CMK (cell line): ENCODE results near the gene DPP10.
"Not testable (repeated sequence)": the region's sequence is repeated elsewhere in the genome, so short reads cannot be mapped to it uniquely, and the experiment has no call there.

Experiments used
- DNase-seq: peaks from one replicate; pipeline ENCODE4 v3.0.0-alpha.2; 2010; ENCODE audit warnings: low read depth

DPP10 gene

GRCh38 chr2:114724454-114724853 is 282.0 kb downstream of the DPP10 start:
- DNase-seq: no peak

- no peak for DNase-seq
Measured at GRCh38 chr2:114727012-114727411, 284.6 kb downstream of the DPP10 start.

- DNase-seq: no peak
Measured at GRCh38 chr2:114728372-114728771, 285.9 kb downstream of the DPP10 start.

- DNase-seq: no peak
Measured at GRCh38 chr2:114729026-114729425, 286.6 kb downstream of the DPP10 start.

GRCh38 chr2:114735126-114735525 is 292.7 kb downstream of the DPP10 start:
- no peak for DNase-seq

GRCh38 chr2:114742245-114742644 is 299.8 kb downstream of the DPP10 start:
- no peak for DNase-seq

- no peak for DNase-seq
Measured at GRCh38 chr2:114745700-114746099, 303.3 kb downstream of the DPP10 start.

GRCh38 chr2:114748175-114748574 is 305.7 kb downstream of the DPP10 start:
- DNase-seq: not testable (repeated sequence)

GRCh38 chr2:114752425-114752824 is 310.0 kb downstream of the DPP10 start:
- no peak for DNase-seq

- DNase-seq: no peak
Measured at GRCh38 chr2:114753145-114753544, 310.7 kb downstream of the DPP10 start.

- no peak for DNase-seq
Measured at GRCh38 chr2:114754907-114755563, 312.6 kb downstream of the DPP10 start.

- DNase-seq: no peak
Measured at GRCh38 chr2:114762376-114762775, 319.9 kb downstream of the DPP10 start.

- no peak for DNase-seq
Measured at GRCh38 chr2:114762986-114763385, 320.5 kb downstream of the DPP10 start.

GRCh38 chr2:114769110-114769509 is 326.7 kb downstream of the DPP10 start:
- DNase-seq: no peak

- DNase-seq: no peak
Measured at GRCh38 chr2:114769991-114770390, 327.6 kb downstream of the DPP10 start.

GRCh38 chr2:114784046-114784445 is 341.6 kb downstream of the DPP10 start:
- DNase-seq: no peak

GRCh38 chr2:114784890-114785583 is 342.6 kb downstream of the DPP10 start:
- no peak for DNase-seq

GRCh38 chr2:114786901-114787300 is 344.5 kb downstream of the DPP10 start:
- DNase-seq: no peak

GRCh38 chr2:114787486-114787885 is 345.0 kb downstream of the DPP10 start:
- DNase-seq: no peak

GRCh38 chr2:114789989-114790388 is 347.5 kb downstream of the DPP10 start:
- no peak for DNase-seq

- DNase-seq: no peak
Measured at GRCh38 chr2:114797540-114797939, 355.1 kb downstream of the DPP10 start.

GRCh38 chr2:114797942-114798341 is 355.5 kb downstream of the DPP10 start:
- DNase-seq: no peak

- no peak for DNase-seq
Measured at GRCh38 chr2:114800371-114800770, 357.9 kb downstream of the DPP10 start.

- no peak for DNase-seq
Measured at GRCh38 chr2:114805195-114805594, 362.8 kb downstream of the DPP10 start.
